ENCODE results near the gene DPPA5.

GRCh38 chr6:73394577-73395354, 40.7 kb upstream of the DPPA5 start, which contains the start of gene DDX43:
- TF ChIP-seq MXI1 (conservative IDR thresholded peaks at IDR 0.05; ENCODE audit: poor library complexity, severe bottlenecking) (no peak), EZH2 (IDR thresholded peaks at IDR 0.05; ENCODE audit: borderline replicate concordance, insufficient read depth, low read length, poor library complexity, severe bottlenecking) (no peak), RAD21 (conservative IDR thresholded peaks at IDR 0.05) (no peak), CTCF (IDR thresholded peaks at IDR 0.05; ENCODE audit: poor library complexity, severe bottlenecking) (no peak), POLR2AphosphoS5 (IDR thresholded peaks at IDR 0.05) (no peak), TAF1 (IDR thresholded peaks at IDR 0.05; ENCODE audit: low read depth) (no peak)
